Stimulated activated CD4-positive, alpha-beta T cell treated with anti-CD3 and anti-CD28 coated beads, Interleukin-1b, Interleukin-23, amount 100 ng/mL, for 4 hours (primary cell): ENCODE results near the gene UCP3.

ENCODE experiments used
- DNase-seq, 2 donors: peaks; one replicate each; pipeline ENCODE4 v3.0.0-alpha.2; 2020; ENCODE audit warnings: low read depth in 2 of 2

Gene UCP3

DNA sequence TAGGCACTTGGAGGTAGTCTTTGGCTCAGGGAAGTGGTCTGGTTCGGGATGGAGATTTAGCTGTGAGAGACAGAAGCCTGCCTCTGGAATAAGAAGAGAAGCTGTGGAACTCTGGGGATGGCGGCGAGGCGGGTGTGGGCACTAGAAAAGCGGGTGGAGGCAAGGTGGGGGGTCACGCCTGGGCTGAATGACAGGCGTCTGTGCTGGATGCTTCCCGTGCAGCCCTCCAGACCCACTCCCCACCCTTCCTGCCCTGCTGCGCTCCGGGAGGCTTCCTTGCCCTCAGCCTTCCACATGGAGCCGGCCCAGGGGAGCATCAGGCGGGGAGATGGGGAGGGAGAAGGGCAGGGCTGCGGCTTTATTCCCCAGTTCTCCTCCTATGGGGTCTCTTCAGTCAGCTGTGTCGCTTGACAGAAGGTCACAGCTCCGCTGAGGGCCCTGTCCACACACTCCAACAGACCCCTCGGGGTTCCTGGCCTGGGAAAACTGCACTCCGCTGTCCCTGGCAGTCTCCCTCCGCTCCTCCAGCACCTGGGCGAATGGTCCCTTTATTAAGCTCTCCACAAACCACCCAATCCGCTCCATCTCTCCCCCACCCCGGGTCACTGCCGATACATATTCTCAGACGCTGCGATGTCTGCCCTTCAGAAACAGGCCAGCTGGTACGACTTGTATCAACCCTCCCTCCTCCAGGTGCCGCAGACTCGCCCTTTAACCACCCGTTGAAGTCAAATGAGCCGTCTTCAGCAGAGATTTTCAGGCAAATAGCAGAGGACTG lies 51.8 kb downstream of the UCP3 start:
- no peak for DNase-seq

DNA sequence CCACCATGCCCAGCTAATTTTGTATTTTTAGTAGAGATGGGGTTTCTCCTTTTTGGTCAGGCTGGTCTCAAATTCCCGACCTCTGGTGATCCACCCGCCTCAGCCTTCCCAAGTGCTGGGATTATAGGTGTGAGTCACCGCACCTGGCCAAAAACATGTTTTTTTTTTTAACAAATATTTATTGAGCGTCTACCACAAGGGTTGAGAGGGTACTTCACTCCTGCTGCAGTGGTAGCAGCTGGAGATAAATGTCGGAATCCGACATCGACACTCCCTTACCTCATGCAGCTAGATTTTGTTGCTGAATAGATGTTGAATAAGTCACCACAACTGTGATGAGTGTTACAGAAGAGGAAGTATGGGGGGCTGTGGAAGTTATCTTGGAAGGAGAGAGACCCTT lies 57.1 kb downstream of the UCP3 start:
- no peak for DNase-seq

DNA sequence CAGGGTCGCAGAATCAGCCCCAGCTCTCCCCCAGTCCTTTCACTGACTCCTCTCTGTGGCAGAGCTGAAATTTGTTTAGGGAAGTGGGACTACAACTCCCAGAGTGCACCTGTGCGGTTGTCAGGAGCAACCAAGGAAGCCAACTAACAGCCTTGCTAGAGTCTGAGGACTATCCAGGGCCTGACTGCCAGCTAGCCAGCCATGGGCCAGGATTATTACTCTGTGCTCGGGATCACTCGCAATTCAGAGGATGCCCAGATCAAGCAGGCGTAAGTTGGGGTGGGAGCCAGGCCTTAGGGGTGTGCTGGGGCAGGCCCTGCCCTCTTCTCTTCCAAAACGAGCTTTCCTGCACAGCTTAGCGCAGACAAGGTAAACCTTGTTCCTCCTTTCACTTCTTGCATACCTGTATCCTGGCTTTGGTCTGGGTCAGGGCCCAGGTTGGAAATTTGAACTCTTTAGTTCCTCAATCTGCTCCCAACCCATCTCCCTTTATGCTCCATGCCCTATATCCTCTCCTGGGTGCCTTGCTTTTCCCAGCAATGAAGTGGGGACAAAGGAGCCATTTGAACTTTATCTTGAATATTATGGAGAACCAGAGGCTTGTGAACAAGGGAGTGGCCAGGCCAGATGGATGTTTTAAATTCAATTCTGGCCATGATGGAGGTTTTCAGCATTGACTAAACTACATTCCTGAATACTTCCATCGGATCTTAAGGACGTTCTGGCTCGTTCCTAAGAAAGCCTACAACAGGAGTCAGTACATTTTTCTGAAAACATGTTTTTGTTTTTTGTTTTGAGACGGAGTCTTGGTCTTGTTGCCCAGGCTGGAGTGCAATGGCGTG lies 57.8 kb downstream of the UCP3 start, which contains the start of gene DNAJB13:
TSS of gene DNAJB13 (plus strand) at position 158 of the 842 bp plus-strand sequence. CDS start at position 202, 44 bp downstream.
- no peak for DNase-seq
